GM21526 (cell line): Measurements from ENCODE around the gene MRPL36.
"Not testable (repeated sequence)": the region's sequence is repeated elsewhere in the genome, so short reads cannot be mapped to it uniquely, and the experiment has no call there.

ENCODE experiments used
- ATAC-seq: cut with Tn5 transposase; IDR thresholded peaks from one replicate; pipeline ENCODE4 v1.9.1; 2021; ENCODE audit warnings: moderate library complexity; ENCODE audit not compliant: unreplicated experiment, low FRiP score

MRPL36 gene

DNA sequence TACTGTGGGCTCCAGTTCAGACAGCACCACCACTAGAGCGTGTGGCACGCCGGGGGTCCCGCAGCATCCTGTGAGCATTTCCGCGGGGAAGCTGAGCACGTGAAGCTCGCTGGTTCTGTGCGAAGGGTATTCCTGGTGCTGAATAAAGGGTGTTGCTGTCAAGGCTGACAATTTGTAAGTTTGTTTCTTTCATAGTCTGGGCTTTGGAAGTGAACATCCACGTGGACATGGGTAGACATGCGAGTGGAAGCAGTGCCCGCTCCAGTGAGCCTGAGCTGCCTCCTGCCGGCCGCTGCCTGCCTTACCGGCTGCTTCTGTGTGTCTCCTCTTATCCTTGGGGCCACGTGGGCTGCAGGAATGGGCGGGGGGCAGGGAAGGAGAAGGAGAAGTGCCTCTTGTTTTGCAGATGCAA lies 16.2 kb upstream of the MRPL36 start:
- ATAC-seq: no peak

DNA sequence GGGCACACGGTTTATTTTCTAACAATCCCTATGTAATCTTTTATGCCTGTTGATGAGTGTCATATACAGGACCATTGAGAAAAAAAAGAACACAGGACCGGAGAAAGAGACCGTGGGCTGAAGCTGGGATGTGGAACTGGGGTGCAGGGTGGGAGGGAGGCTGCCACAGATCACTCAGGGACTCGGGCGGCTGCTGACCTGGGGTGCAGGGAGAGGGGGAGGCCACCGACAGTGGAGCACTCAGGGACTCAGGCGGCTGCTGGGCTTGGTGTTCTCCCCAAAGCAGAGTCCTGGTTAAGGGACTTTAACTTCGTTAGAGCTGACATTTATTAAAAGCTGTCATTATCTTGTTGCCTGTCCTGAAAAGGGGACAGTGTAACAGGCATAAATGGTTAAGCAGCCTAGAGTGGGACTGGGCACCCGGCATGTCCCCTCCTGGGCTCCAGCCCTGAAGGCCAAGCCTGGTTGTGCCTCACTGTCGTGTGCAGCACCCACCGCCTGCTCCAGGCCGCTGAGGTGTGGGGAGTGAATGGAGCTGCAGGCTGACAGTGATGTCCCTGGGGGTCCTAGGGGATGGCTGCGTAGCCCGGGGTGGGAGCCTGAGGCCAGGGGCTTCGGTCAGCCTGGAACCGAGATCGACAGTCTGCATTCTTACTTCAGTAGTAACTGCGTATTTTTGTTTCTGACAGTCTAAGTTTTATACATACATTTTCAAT lies 15.6 kb upstream of the MRPL36 start:
- ATAC-seq: no peak

DNA sequence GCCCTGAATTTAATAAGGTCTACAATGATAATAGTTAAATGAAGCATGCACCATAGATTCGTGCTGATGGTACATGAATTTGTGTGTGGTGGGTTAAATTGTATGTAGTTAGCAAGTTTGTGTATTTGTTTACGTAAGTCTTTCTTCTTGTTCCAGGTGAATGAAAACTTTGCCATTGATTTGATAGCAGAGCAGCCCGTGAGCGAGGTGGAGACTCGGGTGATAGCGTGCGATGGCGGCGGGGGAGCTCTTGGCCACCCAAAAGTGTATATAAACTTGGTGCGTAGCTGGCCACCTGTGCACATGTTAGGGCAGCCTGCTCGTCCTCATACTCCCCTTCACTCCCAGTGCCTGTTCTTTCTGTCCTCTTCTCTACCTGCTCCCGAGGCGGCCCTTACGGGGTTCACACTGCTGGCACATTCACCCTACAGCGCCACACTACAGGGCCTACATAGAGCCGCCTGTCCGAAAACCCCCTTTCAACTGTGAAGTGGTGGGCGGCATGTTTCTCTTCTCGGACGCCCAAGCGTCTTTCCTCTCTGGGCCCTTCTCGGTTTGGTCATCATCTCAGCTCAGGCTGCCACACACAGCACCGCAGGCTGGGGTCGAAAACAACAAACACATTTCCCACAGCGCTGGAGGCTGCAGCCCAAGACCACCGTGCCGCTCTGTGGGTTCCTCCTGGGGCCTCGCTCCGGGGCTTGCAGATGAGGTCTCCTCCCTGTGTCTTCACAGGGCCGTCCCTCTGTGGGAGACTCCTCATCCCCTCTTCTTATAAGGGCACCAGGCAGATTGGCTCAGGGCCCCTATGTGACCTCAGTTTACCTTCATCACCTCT lies 14.8 kb upstream of the MRPL36 start:
- no peak for ATAC-seq

DNA sequence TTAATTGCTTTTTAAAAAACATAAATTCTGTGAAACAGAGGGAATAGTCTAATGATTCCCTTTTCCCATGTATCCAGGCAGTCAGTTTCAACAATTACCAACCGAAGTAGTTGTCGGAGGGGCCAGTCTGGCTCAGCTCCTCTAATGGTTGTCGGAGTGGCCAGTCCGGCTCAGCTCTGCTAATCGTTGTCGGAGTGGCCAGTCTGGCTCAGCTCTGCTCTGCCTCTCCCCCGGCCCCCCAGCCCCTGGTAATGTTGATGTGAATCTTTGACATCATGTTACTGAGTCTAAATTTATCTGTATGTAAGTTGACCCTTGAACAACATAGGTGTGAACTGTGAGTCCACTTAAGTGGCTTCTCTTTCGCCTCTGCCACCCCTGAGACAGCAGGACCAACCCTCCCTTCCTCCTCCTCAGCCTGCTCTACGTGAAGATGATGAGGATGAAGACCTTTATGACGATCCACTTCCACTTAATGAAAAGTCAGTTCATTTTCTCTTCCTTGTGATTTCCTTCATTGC lies 11.0 kb upstream of the MRPL36 start:
- no peak for ATAC-seq

DNA sequence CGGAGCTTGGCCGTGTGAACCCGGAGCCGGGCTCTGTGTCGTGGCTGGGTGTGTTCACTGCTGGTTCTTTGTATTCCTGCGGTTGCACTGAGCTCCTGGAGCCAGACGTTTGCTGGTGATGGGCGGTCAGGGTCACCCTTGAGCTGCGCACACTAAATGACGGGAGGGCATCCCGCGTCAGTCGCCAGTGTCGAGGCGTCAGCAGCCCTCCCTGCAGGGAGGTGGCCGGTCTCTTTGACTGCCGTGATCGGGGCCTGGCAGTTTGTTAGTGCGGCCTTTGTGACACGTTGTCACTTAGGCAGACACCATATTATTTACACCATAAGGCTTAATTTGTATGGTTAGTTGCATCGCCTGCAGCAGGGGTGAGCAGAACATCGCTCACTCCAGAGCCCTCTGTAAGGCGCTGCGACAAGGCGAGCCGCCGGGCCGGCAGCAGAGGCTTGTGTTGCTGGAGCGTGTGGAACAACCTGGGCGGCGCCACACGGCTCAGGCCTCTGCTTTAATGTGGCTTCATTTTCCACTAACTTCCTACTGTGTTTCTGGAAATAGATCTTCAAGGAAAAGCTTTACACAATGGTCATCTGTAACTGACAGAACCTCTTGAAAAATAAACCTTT lies 9.9 kb upstream of the MRPL36 start:
- no peak for ATAC-seq

DNA sequence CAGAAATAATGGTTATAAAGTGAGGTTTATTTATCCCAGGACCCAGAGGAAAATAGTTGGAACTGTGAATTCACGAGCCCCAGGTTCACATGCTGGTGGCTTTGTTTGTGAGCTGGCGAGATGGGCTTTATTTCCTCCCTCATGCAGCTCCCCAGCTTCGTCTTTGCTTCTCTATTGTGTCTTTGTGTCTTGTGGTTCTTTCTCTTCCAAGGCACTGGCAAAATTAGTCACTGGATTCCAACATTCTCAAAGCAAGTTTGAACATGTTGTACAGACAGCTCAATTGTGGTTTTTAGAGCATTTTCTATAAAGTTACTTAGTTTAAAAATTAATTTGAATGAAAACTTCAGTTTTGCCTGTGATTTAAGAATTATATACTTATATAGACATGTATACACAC lies 8.8 kb upstream of the MRPL36 start:
- ATAC-seq: no peak

DNA sequence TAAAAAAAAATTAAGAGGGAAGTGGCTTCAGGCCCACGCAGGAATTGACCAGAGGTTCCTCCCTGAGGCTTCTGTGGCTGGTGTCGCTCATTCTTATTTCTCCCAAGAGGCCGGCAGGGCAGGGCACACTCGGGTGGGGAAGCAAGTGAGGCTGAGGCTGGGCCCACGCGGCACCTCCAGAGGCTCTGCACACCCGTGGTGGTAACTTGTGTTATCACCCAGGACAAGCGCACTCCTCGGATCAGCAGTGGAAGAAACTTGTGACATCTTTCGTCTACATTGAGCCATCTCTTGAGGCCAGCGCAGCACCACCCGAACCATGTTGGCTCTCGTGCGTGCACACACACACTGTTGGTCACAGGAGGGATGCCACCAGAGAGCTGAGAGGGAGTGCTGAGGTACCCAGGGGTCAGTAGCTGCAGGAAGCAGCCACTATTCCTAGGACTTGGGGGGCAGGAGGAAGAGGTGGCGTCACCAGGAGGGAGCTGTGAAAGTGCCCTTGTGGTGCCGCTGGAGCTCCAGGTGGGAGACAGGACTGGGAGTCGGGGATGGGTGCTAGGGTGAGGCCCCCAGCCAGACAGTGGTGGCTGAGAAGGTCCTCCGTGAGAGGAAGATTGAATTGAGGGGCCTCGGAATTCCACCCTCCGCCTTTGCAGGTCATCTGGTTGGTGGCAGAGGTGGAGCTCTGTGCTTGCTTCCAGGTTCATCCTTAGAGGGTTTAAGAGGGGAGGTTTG lies 8.0 kb upstream of the MRPL36 start:
- no peak for ATAC-seq

DNA sequence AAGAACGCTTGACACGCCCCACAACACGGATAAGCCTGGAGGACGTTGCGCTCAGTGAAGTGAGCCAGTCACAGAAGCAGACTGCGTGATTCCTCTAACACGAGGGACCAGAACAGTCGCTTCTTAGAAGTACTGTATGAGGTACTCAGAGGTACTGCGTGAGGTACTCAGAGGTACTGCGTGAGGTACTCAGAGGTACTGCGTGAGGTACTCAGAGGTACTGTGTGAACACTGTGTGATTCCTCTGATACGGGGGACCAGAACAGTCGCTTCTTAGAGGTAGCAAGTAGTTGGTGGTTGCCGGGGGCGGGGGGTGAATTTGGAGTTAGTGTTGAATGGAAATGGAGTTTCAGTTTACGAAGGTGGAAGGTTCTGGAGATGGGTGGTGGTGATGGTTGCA lies 7.3 kb upstream of the MRPL36 start:
- ATAC-seq: no peak

DNA sequence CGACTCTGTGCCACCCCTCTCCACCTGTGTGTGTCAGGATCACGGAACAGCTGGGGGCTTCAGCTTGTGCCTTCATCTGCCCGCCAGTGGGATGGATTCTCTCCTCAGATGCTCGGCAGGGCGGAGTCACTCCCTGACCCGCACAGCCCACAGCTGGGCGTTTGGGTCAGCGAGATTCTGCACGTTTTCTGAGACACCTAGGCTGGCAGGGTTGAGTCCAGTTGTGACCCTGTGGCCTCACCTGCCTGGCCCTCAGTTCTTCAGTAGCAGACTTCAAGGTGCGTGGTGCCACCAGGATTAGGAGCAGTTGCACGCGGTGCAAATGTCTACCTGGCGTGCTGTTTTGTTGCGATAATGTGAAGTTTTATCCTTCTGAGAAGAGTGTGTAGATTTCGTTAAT lies 6.6 kb upstream of the MRPL36 start:
- ATAC-seq: no peak

DNA sequence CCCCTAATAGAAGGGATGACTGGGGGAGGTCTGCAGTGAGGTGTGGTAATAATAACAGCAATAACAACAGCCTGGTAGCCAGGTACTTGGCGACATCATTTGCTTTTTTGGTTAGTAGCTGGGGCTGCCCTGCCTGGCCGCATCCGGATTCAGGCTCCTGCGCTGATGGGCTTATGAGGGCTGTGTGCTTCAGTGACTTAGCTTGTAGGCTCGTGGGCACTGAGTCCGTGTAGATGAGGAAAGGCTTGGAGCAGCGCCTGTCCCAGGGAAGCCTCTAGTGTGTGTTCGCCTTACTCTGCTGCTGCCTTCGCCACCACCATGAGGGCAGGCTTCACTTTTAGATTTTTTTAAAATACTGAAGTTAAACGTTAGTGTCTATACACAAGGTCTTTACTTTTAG lies 6.1 kb upstream of the MRPL36 start:
- ATAC-seq: no peak

DNA sequence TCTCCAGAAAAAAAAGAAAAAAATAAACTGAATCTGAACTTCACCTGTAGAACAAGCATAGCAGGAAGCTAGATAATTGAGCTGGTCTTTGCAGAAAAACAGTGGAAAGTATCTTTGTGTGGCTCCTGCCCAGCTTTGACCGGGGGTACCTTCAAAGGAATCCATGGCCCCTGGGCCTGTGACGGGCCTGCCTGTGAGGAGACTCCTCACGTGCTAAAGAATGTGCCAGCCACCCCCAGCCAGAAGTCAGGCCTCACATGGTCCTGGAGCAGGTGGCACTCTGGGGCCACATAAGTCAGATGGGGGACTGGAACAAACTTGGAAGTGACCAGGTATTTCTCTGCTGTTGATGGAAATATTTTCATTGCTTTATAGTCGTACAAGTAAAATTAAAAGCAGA lies 5.7 kb upstream of the MRPL36 start:
- no peak for ATAC-seq

DNA sequence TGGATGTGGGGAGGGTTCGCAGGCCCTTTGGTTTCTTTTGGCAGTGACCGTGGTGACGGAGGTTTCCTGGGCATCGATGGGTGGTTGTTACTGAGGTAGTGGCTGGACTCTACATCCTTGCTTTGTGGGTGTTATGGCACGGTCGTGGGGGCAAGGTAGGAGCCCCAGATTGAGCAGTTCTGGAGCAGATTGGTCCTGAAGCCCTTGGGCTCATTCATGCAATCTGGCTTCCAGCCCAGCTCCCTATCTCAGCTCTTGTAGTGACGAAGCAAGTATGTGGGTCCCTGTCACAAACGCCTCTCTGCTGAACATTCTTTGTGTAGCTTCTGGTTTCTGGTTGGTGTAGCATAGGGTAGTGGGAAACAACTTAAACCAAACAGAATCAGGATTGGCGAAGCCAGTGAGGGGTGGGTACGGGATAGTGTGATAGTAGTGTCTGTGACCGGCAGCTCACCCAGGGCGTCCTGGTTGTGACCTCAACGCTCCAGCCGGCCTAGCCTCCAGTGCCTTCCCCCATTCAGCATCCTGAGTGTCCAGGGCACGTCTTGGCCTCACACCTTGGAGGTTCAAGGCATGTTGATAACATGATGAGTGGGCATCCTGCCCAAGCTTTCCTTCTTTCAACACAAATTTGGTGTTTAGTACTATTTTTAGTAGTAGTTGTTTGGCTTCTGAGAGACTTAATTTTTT lies 4.5 kb upstream of the MRPL36 start:
- ATAC-seq: no peak

DNA sequence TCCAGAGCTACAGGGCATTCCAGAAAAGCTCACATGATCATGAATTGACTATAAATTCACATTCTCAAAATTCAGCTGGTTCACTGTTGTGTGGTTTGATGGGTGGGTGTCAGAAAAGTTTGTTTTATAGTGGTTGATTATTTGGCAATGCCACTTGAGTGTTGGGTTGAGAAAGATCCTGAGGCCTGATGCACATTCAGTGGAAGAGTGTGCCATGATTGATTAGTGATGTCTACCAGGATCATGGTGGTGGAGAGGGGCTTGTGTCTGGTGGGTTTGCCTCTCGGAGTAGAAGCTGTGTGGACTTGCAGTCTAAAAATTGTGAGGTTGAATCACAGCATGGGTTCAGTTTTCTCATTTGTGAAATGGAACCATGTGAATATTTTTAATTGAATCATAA lies 3.6 kb upstream of the MRPL36 start:
- ATAC-seq: no peak

DNA sequence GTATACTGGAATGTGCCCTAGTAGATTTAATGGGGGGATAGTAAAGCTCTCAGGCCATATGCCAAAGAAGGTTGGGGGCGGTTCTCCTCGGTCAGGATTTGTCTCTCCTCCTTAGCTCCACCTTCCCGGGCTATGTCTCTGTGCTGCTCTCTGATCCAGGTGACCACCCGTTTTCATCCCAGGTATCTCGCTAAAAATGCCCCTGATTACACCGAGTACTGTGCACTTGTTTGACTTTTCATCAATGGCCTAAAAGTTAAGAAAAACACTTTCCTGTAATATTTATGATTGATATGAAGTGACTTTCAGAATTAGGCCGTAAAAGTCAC lies 2.3 kb upstream of the MRPL36 start:
- ATAC-seq: no peak

DNA sequence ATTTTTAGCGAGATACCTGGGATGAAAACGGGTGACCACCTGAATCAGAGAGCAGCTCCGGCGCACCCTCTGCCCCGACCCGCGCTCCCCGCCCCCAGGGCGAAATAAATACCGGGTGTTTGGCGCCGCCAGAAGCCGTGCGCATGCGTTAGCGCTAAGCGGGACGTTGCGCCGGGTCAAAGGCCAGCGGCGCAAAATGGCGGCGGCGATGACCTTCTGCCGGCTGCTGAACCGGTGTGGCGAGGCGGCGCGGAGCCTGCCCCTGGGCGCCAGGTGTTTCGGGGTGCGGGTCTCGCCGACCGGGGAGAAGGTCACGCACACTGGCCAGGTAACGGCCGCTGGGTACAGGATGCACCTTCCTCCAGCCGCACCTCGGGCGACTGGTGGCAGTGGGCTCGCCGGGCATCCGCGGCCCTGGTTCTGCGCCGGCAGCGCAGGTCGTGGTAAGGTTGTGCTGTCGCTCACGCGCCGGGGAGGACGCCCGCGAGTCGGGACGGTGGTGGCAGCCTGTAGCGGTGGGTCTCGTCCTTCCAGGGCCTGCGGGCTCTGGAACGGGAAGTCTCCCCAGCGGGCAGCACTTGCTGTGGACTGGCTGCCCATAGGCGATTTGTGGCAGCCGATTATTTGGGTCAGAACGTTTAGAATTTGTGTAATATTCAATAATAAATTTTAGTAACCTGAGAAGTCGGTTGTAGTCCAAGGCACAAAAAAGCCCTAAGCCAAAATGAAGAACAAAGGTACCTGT lies 1.8 kb upstream of the MRPL36 start, which contains the start of gene NDUFS6:
TSS of gene NDUFS6 (plus strand) at position 186 of the 745 bp plus-strand sequence. CDS start at position 197, 11 bp downstream.
- ATAC-seq: peak; percentile 53

DNA sequence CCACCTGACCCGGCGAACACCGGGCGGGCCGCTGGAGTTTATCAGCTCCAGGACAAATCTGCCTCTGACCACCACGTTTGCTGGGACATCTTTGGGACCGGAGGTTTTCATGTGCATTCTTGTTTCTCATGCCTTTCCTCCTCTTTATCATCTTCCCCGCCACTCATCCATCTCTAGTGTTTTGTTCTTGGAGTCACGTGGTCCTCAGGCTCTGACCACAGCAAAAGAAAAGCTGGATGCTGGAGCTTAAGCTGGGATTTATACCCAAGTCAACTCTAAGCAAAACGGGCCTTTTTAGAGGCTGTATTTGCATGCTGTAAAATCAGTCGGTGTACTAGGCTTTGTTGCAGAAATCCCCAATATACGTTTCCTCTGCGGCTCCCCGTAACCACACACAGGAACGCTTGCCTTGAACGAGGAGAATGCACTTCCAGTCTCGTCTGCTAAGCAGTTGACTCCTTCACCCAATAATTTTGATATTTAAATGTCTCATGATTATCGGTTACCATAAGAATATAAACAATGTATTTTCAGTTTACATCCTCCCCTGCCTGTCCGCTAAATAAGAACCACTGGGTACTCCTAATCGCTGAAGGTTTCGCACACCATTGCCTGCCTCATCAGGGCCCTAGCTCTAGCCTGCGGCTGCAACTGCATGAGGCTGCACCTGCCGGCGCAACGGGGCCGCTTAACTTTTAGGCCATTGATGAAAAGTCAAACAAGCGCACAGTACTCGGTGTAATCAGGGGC lies 1.0 kb upstream of the MRPL36 start:
- peak; percentile 41 for ATAC-seq

DNA sequence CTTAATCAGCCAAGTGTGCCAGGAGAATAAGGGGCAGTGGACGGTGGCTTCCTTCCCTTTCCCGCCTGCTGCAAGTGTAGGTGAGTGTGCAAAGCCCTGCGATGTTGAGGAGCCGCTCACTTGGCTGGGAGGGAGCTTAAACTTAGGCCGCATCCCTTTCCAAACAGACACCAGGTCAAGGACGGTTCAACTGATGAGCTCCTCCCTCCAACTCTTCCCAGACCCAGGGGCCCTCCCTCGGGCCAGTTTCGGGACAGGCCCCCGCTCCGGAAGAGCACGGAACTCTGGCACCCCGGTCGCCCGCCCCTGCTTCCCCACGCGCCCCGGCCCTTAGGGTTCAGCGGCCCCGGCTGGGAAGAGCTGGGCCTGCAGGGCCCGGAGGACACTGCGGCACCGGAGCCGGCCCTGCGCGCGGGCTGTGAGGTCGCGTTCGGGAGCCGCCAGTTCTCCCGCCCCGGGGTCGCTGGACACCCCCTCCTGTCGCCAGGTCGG lies 481 bp downstream of the MRPL36 start:
- ATAC-seq: peak; percentile 10

DNA sequence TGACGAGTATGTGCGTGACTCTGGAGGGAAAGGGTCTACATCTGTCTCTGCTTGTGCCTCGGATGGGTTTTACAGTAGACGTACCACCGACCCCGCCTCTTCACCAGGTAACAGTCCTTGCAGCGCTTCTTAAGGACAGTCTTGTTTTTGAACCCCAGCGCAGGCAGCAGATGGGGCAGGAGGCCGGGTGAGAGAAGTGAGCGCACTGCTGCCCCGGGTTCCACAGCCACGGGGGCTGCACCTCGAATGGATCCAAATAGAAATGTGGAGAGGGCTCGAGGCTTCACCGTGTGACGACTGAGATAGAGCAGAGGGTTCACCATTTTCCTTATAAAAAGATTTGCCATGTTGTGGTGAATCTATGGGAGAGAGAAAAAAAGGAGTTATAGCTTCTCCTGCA lies 1.0 kb downstream of the MRPL36 start:
- not testable (repeated sequence) for ATAC-seq

DNA sequence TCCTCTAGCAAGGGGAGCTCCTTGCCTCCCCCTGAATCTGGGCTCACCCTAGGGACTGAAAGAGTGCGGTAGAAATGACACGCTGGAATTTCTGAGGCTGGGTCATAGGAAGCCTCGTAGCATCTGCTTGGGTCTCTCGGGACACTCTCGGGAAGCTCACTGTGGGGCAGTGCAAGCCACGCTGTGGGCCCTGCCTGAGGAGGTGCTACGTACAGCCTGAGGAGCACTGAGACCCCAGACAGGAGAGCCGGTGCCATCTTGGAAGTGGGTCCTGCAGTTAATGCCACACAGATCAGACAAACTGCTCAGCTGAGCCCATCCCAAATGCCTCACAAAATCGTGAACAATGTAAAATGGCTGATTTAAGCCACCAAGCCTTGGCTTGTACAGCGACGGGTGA lies 1.8 kb downstream of the MRPL36 start:
- no peak for ATAC-seq
